ENCODE results near the gene SMYD3.

SMYD3 gene

GRCh38 chr1:246262281-246262680 lies 244.8 kb downstream of the SMYD3 start:
- Histone ChIP-seq H3K27me3 (ENCODE audit: control insufficient read depth, insufficient read depth, low read length) (no peaks in the 10 kb centered on the region), H3K36me3 (ENCODE audit: control insufficient read depth, insufficient read depth, low read length) (no peaks in the 10 kb centered on the region), H3K4me2 (ENCODE audit: low read length) (no peak overlapping the region), H3K4me1 (no peaks in the 10 kb centered on the region), H3K9ac (no peak overlapping the region), H3K9me3 (ENCODE audit: control insufficient read depth, low read length) (no peaks in the 10 kb centered on the region), H3K79me2 (no peaks in the 10 kb centered on the region), H3K4me3 (ENCODE audit: low read depth, low read length) (no peak overlapping the region), H2AFZ (no peak overlapping the region), H3K27ac (no peak overlapping the region)
- no peak for TF ChIP-seq CTCF (IDR thresholded peaks at IDR 0.05)

GRCh38 chr1:246261639-246262038 lies 245.4 kb downstream of the SMYD3 start:
- no peak overlapping the region for H3K4me2 ChIP-seq (ENCODE audit: low read length)
- no peak for TF ChIP-seq CTCF (IDR thresholded peaks at IDR 0.05)
- H2AFZ ChIP-seq = no peak overlapping the region
- H3K4me3 ChIP-seq (ENCODE audit: low read depth, low read length) = no peak overlapping the region
- H3K27ac ChIP-seq = no peak overlapping the region
- H3K79me2 ChIP-seq = no peaks in the 10 kb centered on the region
- H3K9ac ChIP-seq = no peak overlapping the region
- H3K36me3 ChIP-seq (ENCODE audit: control insufficient read depth, insufficient read depth, low read length) = no peaks in the 10 kb centered on the region
- no peaks in the 10 kb centered on the region for H3K9me3 ChIP-seq (ENCODE audit: control insufficient read depth, low read length)
- no peaks in the 10 kb centered on the region for H3K27me3 ChIP-seq (ENCODE audit: control insufficient read depth, insufficient read depth, low read length)
- no peaks in the 10 kb centered on the region for H3K4me1 ChIP-seq

- no peak overlapping the region for H3K4me2 ChIP-seq (ENCODE audit: low read length)
- no peaks in the 10 kb centered on the region for H3K79me2 ChIP-seq
- H3K4me1 ChIP-seq = no peaks in the 10 kb centered on the region
- no peaks in the 10 kb centered on the region for H3K27me3 ChIP-seq (ENCODE audit: control insufficient read depth, insufficient read depth, low read length)
- no peaks in the 10 kb centered on the region for H3K36me3 ChIP-seq (ENCODE audit: control insufficient read depth, insufficient read depth, low read length)
- no peak overlapping the region for H3K27ac ChIP-seq
- no peak overlapping the region for H3K4me3 ChIP-seq (ENCODE audit: low read depth, low read length)
- no peak overlapping the region for H2AFZ ChIP-seq
- H3K9me3 ChIP-seq (ENCODE audit: control insufficient read depth, low read length) = no peaks in the 10 kb centered on the region
- no peak overlapping the region for H3K9ac ChIP-seq
- no peak for TF ChIP-seq CTCF (IDR thresholded peaks at IDR 0.05)
Measured at GRCh38 chr1:246258250-246258649, 248.8 kb downstream of the SMYD3 start.

- Histone ChIP-seq H3K36me3 (ENCODE audit: control insufficient read depth, insufficient read depth, low read length) (no peaks in the 10 kb centered on the region), H3K9me3 (ENCODE audit: control insufficient read depth, low read length) (no peaks in the 10 kb centered on the region), H3K4me3 (ENCODE audit: low read depth, low read length) (no peak overlapping the region), H3K27me3 (ENCODE audit: control insufficient read depth, insufficient read depth, low read length) (no peaks in the 10 kb centered on the region), H3K79me2 (no peaks in the 10 kb centered on the region), H3K4me2 (ENCODE audit: low read length) (no peak overlapping the region), H3K27ac (no peak overlapping the region), H3K9ac (no peak overlapping the region), H3K4me1 (no peaks in the 10 kb centered on the region), H2AFZ (no peak overlapping the region)
- no peak for TF ChIP-seq CTCF (IDR thresholded peaks at IDR 0.05)
Measured at GRCh38 chr1:246255773-246256172, 251.3 kb downstream of the SMYD3 start.

- Histone ChIP-seq H3K27me3 (ENCODE audit: control insufficient read depth, insufficient read depth, low read length) (no peaks in the 10 kb centered on the region), H3K9me3 (ENCODE audit: control insufficient read depth, low read length) (no peaks in the 10 kb centered on the region), H3K4me2 (ENCODE audit: low read length) (no peak overlapping the region), H3K4me1 (no peaks in the 10 kb centered on the region), H3K27ac (no peak overlapping the region), H3K9ac (no peak overlapping the region), H3K36me3 (ENCODE audit: control insufficient read depth, insufficient read depth, low read length) (no peaks in the 10 kb centered on the region), H2AFZ (no peak overlapping the region), H3K4me3 (ENCODE audit: low read depth, low read length) (no peak overlapping the region), H3K79me2 (no peaks in the 10 kb centered on the region)
- TF ChIP-seq CTCF (IDR thresholded peaks at IDR 0.05) = no peak
Measured at GRCh38 chr1:246254854-246255253, 252.2 kb downstream of the SMYD3 start.
